NT2/D1 (cell line): ENCODE results near the gene SMCR8.
A peak's percentile ranks its signal among the peaks of the same experiment; 100 is the strongest.

Source experiments
- DNase-seq: peaks from one replicate; pipeline ENCODE4 v3.0.0-alpha.2; 2011; ENCODE audit warnings: low read depth, low spot score
- H3K27me3 ChIP-seq: 2 replicates; pipeline ENCODE4 v1.6.0; 2011; ENCODE audit warnings: mild to moderate bottlenecking; ENCODE audit not compliant: insufficient read length, insufficient read depth
- H3K36me3 ChIP-seq: 2 replicates; pipeline ENCODE4 v1.6.1; 2011; ENCODE audit warnings: mild to moderate bottlenecking, low read length, mixed read lengths; ENCODE audit not compliant: insufficient read depth, insufficient read length
- H3K4me1 ChIP-seq: 2 replicates; pipeline ENCODE4 v1.5.1; 2011; ENCODE audit not compliant: insufficient read depth, insufficient read length
- H3K4me3 ChIP-seq: 2 replicates; pipeline ENCODE4 v1.5.1; 2011; ENCODE audit warnings: low read depth; ENCODE audit not compliant: insufficient read length
- H3K9ac ChIP-seq: 2 replicates; pipeline ENCODE4 v1.6.0; 2011; ENCODE audit warnings: low read depth; ENCODE audit not compliant: insufficient read length
- H3K9me3 ChIP-seq: 2 replicates; pipeline ENCODE4 v1.5.1; 2011; ENCODE audit warnings: mild to moderate bottlenecking, low read length; ENCODE audit not compliant: insufficient read depth
- SUZ12 ChIP-seq: IDR thresholded peaks from 2 replicates; pipeline ENCODE4 v1.6.1; 2011; ENCODE audit not compliant: insufficient read length, insufficient read depth; ENCODE audit errors: extremely low read depth
- YY1 ChIP-seq: IDR thresholded peaks from 2 replicates; pipeline ENCODE4 v1.6.1; 2011; ENCODE audit not compliant: insufficient read length, insufficient read depth
- ZNF274 ChIP-seq: IDR thresholded peaks from 2 replicates; pipeline ENCODE4 v1.6.1; 2011; ENCODE audit warnings: mild to moderate bottlenecking, low read depth, low read length

SMCR8 gene

GRCh38 chr17:18314731-18315561 is at the start of gene SMCR8, which contains the start of gene TOP3A:
Gene SMCR8 (plus strand): TSS chr17:18315293. CDS start chr17:18315790, 497 bp downstream.
Gene TOP3A (minus strand): TSS chr17:18314994. CDS start chr17:18314778, 216 bp downstream.
- Histone ChIP-seq H3K36me3 (peaks cover 73% of the 10 kb centered on the region), H3K4me1 (peaks cover 10% of the 10 kb centered on the region), H3K27me3 (no peaks in the 10 kb centered on the region), H3K9ac (peak within 1 kb of the TSS; percentile 97), H3K9me3 (peaks cover 34% of the 10 kb centered on the region), H3K4me3 (peak within 1 kb of the TSS; percentile 94)
- DNase-seq, result peak; percentile 88
- no peak for TF ChIP-seq ZNF274
- TF ChIP-seq YY1, result peak; percentile 79
- no peak for TF ChIP-seq SUZ12

DNA sequence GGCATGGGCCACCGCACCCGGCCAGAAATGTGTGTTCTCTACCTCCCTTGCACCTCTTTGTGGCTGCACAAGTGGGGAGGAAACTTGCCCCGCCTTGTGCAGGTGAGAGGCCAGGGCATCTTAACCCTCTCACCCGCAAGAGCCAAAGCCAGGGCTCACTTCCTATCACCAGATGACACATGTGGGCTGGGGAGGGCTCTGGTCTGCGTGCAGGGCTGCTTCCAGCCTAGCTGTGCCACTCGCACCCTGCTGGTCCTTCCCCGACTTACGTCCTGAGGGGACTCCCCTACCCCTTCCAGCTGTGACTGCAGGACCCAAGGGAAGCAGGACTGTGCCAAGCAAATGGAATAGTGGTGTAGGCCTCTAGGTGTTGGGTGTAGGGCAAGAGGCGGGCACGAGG is 47.7 kb upstream of the SMCR8 start:
- no peak for TF ChIP-seq SUZ12
- no peak for TF ChIP-seq YY1
- no peak for TF ChIP-seq ZNF274
- Histone ChIP-seq H3K9me3 (no peaks in the 10 kb centered on the region), H3K9ac (no peak overlapping the region), H3K4me3 (no peak overlapping the region), H3K36me3 (peaks cover 55% of the 10 kb centered on the region), H3K4me1 (peaks cover 14% of the 10 kb centered on the region), H3K27me3 (no peaks in the 10 kb centered on the region)
- DNase-seq, result no peak

GRCh38 chr17:18267927-18268711 is 47.0 kb upstream of the SMCR8 start:
- no peaks in the 10 kb centered on the region for H3K27me3 ChIP-seq
- TF ChIP-seq SUZ12 (no peak), ZNF274 (no peak), YY1 (no peak)
- peak; percentile 40 for DNase-seq
- H3K9me3 ChIP-seq, result no peaks in the 10 kb centered on the region
- no peak overlapping the region for H3K9ac ChIP-seq
- H3K4me1 ChIP-seq, result peaks cover 14% of the 10 kb centered on the region
- peaks cover 54% of the 10 kb centered on the region for H3K36me3 ChIP-seq
- H3K4me3 ChIP-seq, result no peak overlapping the region

DNA sequence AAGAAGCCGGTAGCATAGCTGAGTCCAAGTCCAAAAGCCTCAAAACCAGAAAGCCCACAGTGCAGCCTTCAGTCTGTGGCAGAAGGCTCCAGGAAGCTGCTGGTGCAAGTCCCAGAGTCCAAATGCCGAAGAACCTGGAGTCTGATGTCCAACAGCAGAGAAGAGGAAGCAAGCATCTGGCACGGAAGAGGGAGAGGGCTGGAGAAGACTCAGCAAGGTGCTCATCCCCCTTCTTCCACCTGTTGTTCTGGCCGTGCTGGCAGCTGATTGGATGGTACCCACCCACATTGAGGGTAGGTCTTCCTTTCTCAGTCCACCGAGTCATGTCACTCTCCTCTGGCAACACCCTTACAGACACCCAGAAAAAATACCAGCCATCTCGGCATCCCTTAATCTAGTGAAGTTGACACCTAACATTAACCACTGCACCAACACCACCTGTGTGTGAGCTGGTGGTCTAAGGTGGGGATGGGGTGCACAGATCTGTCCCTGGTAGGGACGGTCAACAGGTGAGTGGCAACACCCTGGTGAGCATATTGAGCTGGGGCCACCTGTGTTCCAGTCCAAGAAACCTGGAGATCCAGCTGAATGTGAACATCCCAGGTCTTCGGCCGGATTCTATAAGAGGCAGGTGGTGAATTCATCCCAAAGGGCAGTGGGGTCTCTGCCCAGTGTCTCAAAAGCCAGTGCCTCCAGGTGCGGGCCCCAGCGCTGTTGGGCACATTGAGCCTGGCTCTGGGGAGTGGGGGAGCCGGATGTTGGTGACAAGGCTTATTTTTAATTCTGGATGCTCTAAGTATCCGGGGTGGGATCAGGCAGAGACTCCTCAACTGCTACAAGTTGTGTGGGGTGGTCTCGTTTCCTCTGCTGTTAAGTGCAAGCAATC is 44.8 kb upstream of the SMCR8 start:
- Histone ChIP-seq H3K36me3 (peaks cover 45% of the 10 kb centered on the region), H3K27me3 (no peaks in the 10 kb centered on the region), H3K9ac (no peak overlapping the region), H3K4me1 (peaks cover 14% of the 10 kb centered on the region), H3K9me3 (no peaks in the 10 kb centered on the region), H3K4me3 (no peak overlapping the region)
- DNase-seq, result no peak
- TF ChIP-seq ZNF274 (no peak), YY1 (no peak), SUZ12 (no peak)

- H3K4me3 ChIP-seq, result no peak overlapping the region
- no peak for TF ChIP-seq ZNF274
- no peak for TF ChIP-seq SUZ12
- no peak for TF ChIP-seq YY1
- no peak overlapping the region for H3K9ac ChIP-seq
- no peaks in the 10 kb centered on the region for H3K4me1 ChIP-seq
- no peak for DNase-seq
- H3K27me3 ChIP-seq, result no peaks in the 10 kb centered on the region
- peaks cover 73% of the 10 kb centered on the region for H3K36me3 ChIP-seq
- H3K9me3 ChIP-seq, result no peaks in the 10 kb centered on the region
These were observed 38.0 kb upstream of the SMCR8 start for GRCh38 chr17:18277076-18277475.

GRCh38 chr17:18278867-18279266 is 36.2 kb upstream of the SMCR8 start:
- H3K4me1 ChIP-seq, result no peaks in the 10 kb centered on the region
- no peak for DNase-seq
- peaks cover 77% of the 10 kb centered on the region for H3K36me3 ChIP-seq
- no peak overlapping the region for H3K4me3 ChIP-seq
- H3K27me3 ChIP-seq, result no peaks in the 10 kb centered on the region
- H3K9ac ChIP-seq, result no peak overlapping the region
- no peak for TF ChIP-seq ZNF274
- no peak for TF ChIP-seq YY1
- no peak for TF ChIP-seq SUZ12
- H3K9me3 ChIP-seq, result no peaks in the 10 kb centered on the region
